Endothelial cell of umbilical vein (primary cell): ENCODE results near the gene GNA12.

Source experiments
- JUN ChIP-seq: IDR thresholded peaks from 2 replicates; pipeline ENCODE4 v1.6.1; 2011; ENCODE audit warnings: borderline replicate concordance, low read depth; ENCODE audit not compliant: insufficient read length, insufficient read depth
- POLR2A ChIP-seq: IDR thresholded peaks from 2 replicates; pipeline ENCODE4 v1.6.1; 2012; ENCODE audit warnings: low read depth, mild to moderate bottlenecking, control low read depth, low read length
- TF ChIP-seq, protein P1 (sequence below), 2 donors: IDR thresholded peaks; 1 replicate in 1 of 2; 2 replicates in 1 of 2; pipeline ENCODE4 v1.5.1; 2011; ENCODE audit warnings: low read length in 2 of 2, mild to moderate bottlenecking in 2 of 2, moderate library complexity in 2 of 2, control low read depth in 1 of 2, inconsistent platforms in 1 of 2, low read depth in 1 of 2; ENCODE audit not compliant: insufficient read depth in 1 of 2; ENCODE audit errors: extremely low read depth in 1 of 2

DNA sequence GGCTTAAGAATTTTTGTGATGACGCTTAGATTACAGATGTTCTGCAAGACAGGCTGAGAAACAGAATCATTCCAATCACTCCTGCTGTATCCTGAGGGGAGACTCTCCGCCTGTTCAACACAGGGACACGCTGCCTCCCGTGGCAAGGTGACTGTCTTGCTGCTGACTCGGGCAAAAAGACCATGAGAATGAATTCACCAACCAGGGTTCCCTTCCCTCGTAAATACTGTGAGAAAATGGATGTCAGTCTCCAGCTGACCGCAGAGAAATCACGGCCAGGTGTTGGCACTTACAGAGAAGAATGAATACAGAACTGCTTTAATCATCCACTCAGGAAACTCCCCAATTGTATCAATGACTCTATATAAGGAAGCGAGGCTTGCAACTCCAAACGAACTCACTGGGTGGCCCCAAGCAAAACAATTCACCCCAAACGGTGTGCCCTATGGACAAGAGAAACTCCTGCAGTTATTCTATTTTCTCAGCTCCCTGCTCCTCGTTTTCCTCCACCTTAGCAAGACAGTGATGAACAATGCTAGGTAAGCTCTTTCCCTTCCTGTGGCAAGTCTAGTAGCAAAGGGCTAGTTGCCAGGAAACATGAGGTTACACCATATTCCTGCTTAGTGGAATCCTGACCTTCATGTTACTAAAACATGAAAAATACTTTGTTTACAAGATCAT lies 22.8 kb downstream of the GNA12 start:
- TF ChIP-seq, protein P1, sequence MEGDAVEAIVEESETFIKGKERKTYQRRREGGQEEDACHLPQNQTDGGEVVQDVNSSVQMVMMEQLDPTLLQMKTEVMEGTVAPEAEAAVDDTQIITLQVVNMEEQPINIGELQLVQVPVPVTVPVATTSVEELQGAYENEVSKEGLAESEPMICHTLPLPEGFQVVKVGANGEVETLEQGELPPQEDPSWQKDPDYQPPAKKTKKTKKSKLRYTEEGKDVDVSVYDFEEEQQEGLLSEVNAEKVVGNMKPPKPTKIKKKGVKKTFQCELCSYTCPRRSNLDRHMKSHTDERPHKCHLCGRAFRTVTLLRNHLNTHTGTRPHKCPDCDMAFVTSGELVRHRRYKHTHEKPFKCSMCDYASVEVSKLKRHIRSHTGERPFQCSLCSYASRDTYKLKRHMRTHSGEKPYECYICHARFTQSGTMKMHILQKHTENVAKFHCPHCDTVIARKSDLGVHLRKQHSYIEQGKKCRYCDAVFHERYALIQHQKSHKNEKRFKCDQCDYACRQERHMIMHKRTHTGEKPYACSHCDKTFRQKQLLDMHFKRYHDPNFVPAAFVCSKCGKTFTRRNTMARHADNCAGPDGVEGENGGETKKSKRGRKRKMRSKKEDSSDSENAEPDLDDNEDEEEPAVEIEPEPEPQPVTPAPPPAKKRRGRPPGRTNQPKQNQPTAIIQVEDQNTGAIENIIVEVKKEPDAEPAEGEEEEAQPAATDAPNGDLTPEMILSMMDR (IDR thresholded peaks at IDR 0.05; ENCODE audit: extremely low read depth in 1 of 2, insufficient read depth in 1 of 2, low read depth in 1 of 2, low read length in 2 of 2), result no peak
- no peak for TF ChIP-seq JUN
- no peak for TF ChIP-seq POLR2A
